Gastroesophageal sphincter (tissue), 4 donors: ENCODE measurements around the gene SHLD2. TPM values are rescaled to one million over a fixed set of nuclear protein-coding genes. Genes with fewer than 3 reads are reported as not detected.
A peak's percentile ranks its signal among the peaks of the same experiment; 100 is the strongest.

Experiments used
- ATAC-seq: fragments of 150-250 bp; one replicate; pipeline ENCODE4 v1.9.1; 2016; ENCODE audit warnings: mild to moderate bottlenecking, moderate library complexity
- H3K27ac ChIP-seq, 4 donors: fragments of 200-600 bp; sonication (generic) in 3 of 4; 1 replicate in 3 of 4; 2 replicates in 1 of 4; pipeline ENCODE4 v1.5.1; 2016 to 2019
- H3K27me3 ChIP-seq: fragments of 200-600 bp; sonication (generic); one replicate; pipeline ENCODE4 v1.5.1; 2019
- H3K36me3 ChIP-seq, 2 donors: fragments of 200-600 bp; sonication (generic); one replicate each; pipeline ENCODE4 v1.5.1; 2019; ENCODE audit warnings: control low read depth in 1 of 2
- H3K4me1 ChIP-seq, 3 donors: fragments of 200-600 bp; sonication (generic); 1 replicate in 2 of 3; 2 replicates in 1 of 3; pipeline ENCODE4 v1.5.1; 2016 to 2019; ENCODE audit warnings: control low read depth in 2 of 3
- H3K4me3 ChIP-seq, 2 donors: fragments of 200-600 bp; sonication (generic); one replicate each; pipeline ENCODE4 v1.5.1; 2019; ENCODE audit warnings: mild to moderate bottlenecking in 1 of 2, moderate library complexity in 1 of 2
- H3K9me3 ChIP-seq, 3 donors: fragments of 200-600 bp; sonication (generic); one replicate each; pipeline ENCODE4 v1.5.1; 2017 to 2019; ENCODE audit warnings: control low read depth in 2 of 3
- EP300 ChIP-seq: sonication (generic); formaldehyde crosslinking; IDR thresholded peaks from one replicate; pipeline ENCODE4 v1.6.1; 2017; ENCODE audit warnings: antibody characterized with exemption, mild to moderate bottlenecking
- POLR2A ChIP-seq, 2 donors: fragments of 450-650 bp; IDR thresholded peaks; one replicate each; pipeline ENCODE4 v1.6.1; 2017; ENCODE audit warnings: antibody characterized with exemption in 2 of 2, mild to moderate bottlenecking in 2 of 2, moderate library complexity in 1 of 2
- POLR2AphosphoS5 ChIP-seq: sonication (generic); formaldehyde crosslinking; IDR thresholded peaks from one replicate; pipeline ENCODE4 v1.6.1; 2017; ENCODE audit warnings: antibody characterized with exemption
- WGBS, 2 donors: methylation state at CpG; one replicate each; pipeline ENCODE4 v1.1.5; 2018; ENCODE audit warnings: low coverage in 1 of 2; 5-methylcytosine and 5-hydroxymethylcytosine counted together
- total RNA-seq, 4 donors: library from RNA; depleted of rRNA; stranded (reverse); fragments of >200 nt; gene quantifications; one replicate each; pipeline ENCODE4 v1.1.0, GENCODE V29; 2016
- TF ChIP-seq, protein P1 (sequence below), 4 experiments: fragments of 200-600 bp in 2 of 4; fragments of 450-650 bp in 2 of 4; sonication (generic) in 1 of 4; IDR thresholded peaks; one replicate each; pipeline ENCODE4 v1.5.1; 2017 to 2019; ENCODE audit warnings: antibody characterized with exemption in 4 of 4, mild to moderate bottlenecking in 2 of 4, moderate library complexity in 2 of 4

Gene SHLD2
- total RNA-seq, 4 donors from 2014 or later, result 21.2 to 31.0 (median 26.6) TPM

DNA sequence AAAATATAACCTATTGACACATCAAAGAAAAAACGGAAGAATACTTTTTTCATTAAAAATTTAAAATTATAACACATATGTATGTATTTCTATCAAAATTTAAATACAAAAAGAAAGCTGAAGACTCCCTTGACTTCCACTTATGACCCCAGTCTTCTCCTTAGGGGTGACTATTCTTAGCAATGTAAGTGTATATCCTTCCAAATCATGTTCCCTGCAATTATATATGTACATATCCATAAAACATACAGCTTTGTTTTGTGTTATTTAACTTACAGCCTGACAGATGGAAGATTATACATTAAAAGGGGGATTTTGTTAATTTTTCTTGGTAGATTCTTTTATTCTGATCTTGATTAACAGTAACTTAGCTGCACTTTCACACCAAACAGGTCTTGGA, 9.5 kb upstream of the SHLD2 start:
- TF ChIP-seq EP300, result no peak
- TF ChIP-seq, protein P1, sequence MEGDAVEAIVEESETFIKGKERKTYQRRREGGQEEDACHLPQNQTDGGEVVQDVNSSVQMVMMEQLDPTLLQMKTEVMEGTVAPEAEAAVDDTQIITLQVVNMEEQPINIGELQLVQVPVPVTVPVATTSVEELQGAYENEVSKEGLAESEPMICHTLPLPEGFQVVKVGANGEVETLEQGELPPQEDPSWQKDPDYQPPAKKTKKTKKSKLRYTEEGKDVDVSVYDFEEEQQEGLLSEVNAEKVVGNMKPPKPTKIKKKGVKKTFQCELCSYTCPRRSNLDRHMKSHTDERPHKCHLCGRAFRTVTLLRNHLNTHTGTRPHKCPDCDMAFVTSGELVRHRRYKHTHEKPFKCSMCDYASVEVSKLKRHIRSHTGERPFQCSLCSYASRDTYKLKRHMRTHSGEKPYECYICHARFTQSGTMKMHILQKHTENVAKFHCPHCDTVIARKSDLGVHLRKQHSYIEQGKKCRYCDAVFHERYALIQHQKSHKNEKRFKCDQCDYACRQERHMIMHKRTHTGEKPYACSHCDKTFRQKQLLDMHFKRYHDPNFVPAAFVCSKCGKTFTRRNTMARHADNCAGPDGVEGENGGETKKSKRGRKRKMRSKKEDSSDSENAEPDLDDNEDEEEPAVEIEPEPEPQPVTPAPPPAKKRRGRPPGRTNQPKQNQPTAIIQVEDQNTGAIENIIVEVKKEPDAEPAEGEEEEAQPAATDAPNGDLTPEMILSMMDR (IDR thresholded peaks at IDR 0.05), result no peak
- no peak for TF ChIP-seq POLR2A (IDR thresholded peaks at IDR 0.05)
- ATAC-seq, result no peak
- H3K36me3 ChIP-seq, result peaks cover 0 to 8% of the 10 kb centered on the region in 2 donors
- H3K4me1 ChIP-seq, result peaks cover 12 to 72% (median 22%) of the 10 kb centered on the region in 3 donors
- H3K4me3 ChIP-seq, result no peak overlapping the region
- no peaks in the 10 kb centered on the region for H3K27me3 ChIP-seq
- H3K27ac ChIP-seq, result no peak overlapping the region
- 73 to 85% methylated on average over 1 of the region's 1 CpG for WGBS, 2 donors
- H3K9me3 ChIP-seq, result no peaks in the 10 kb centered on the region

DNA sequence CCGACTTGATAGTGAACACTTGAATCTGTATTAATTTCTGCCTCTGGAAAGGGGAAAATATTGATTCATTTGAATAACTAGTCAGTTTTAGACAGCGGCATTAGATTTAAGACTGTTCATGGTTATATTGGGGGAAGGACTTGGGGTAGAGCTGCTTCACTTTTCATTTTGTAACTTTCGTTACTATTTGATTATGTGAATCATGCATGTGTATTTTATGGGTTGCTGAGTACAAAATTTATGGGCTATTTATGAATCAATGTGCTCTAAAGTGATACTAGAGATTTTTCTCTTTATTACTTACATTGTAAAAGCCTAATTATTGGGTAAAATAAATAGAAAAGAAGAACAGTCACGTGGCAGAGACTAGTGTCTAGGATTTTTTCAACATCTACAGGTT, 5.3 kb upstream of the SHLD2 start:
- no peak overlapping the region for H3K27ac ChIP-seq
- peaks cover 0 to 8% of the 10 kb centered on the region in 2 donors for H3K36me3 ChIP-seq
- no peaks in the 10 kb centered on the region for H3K9me3 ChIP-seq
- 79 to 82% methylated on average over 4 of the region's 4 CpGs for WGBS, 2 donors
- no peaks in the 10 kb centered on the region for H3K27me3 ChIP-seq
- TF ChIP-seq POLR2AphosphoS5 (no peak), EP300 (no peak), POLR2A (IDR thresholded peaks at IDR 0.05) (no peak)
- TF ChIP-seq, protein P1 (IDR thresholded peaks at IDR 0.05), result no peak
- ATAC-seq, result no peak
- H3K4me1 ChIP-seq, result peaks cover 1 to 71% (median 9%) of the 10 kb centered on the region in 3 donors
- H3K4me3 ChIP-seq, result no peak overlapping the region

DNA sequence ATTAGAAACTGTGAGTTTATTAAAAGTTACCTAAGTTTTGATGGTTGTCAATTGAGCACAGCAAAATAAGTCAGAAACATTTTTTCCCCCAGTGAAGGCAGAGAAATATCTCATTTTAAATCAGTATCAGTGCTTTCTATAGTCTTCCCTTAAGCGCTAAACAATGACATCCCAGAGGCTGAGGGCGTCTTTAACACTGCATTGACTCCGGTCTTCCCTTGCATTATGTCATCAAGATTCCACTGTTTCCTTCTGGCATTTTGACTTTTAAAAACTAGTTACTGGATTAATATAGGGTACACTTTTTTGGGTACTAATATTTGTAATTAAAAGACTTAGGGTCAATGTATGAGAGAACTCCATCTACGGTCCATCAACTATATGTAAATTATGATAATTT, 4.2 kb upstream of the SHLD2 start:
- peaks cover 0 to 8% of the 10 kb centered on the region in 2 donors for H3K36me3 ChIP-seq
- no peak overlapping the region for H3K4me3 ChIP-seq
- WGBS, 2 donors, result 74 to 83% methylated on average over 4 of the region's 4 CpGs
- H3K9me3 ChIP-seq, result no peaks in the 10 kb centered on the region
- H3K27me3 ChIP-seq, result no peaks in the 10 kb centered on the region
- ATAC-seq, result no peak
- H3K4me1 ChIP-seq, result peaks cover 0 to 65% (median 5%) of the 10 kb centered on the region in 3 donors
- TF ChIP-seq POLR2A (IDR thresholded peaks at IDR 0.05), result no peak
- H3K27ac ChIP-seq, result no peak overlapping the region

DNA sequence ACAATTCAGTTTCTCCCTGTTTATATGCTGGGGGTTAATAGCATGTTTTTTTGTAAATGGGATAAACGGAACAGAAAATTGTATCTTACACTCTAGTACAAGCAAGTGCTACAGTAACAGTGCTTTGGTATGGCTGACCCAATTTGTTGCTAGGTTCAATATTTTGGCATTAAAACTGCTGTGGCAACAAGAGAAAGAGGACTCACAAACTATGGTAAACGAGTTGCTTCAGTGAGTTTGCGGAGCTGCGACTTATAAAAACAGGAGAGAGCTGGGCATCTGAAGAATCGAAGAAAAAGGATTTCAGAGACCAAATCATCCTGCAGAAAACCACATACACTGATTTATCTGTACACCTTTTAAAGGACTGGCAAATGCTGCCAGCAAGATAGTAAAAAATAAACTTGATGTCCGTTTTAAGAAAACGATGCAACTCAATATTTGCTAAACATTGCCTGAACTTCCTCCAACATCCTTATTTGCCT, 2.6 kb upstream of the SHLD2 start:
- ATAC-seq, result no peak
- Histone ChIP-seq H3K27ac (peak overlapping the region; percentile 62 to 99 (median 99)), H3K4me3 (peak overlapping the region; percentile 80 to 89), H3K4me1 (peaks cover 0 to 68% (median 5%) of the 10 kb centered on the region in 3 donors), H3K36me3 (peaks cover 0 to 12% of the 10 kb centered on the region in 2 donors), H3K27me3 (no peaks in the 10 kb centered on the region), H3K9me3 (no peaks in the 10 kb centered on the region)
- 3 to 9% methylated on average over 7 of the region's 7 CpGs for WGBS, 2 donors
- TF ChIP-seq, protein P1 (IDR thresholded peaks at IDR 0.05), result no peak
- no peak for TF ChIP-seq POLR2AphosphoS5
- no peak for TF ChIP-seq EP300
- no peak for TF ChIP-seq POLR2A (IDR thresholded peaks at IDR 0.05)

DNA sequence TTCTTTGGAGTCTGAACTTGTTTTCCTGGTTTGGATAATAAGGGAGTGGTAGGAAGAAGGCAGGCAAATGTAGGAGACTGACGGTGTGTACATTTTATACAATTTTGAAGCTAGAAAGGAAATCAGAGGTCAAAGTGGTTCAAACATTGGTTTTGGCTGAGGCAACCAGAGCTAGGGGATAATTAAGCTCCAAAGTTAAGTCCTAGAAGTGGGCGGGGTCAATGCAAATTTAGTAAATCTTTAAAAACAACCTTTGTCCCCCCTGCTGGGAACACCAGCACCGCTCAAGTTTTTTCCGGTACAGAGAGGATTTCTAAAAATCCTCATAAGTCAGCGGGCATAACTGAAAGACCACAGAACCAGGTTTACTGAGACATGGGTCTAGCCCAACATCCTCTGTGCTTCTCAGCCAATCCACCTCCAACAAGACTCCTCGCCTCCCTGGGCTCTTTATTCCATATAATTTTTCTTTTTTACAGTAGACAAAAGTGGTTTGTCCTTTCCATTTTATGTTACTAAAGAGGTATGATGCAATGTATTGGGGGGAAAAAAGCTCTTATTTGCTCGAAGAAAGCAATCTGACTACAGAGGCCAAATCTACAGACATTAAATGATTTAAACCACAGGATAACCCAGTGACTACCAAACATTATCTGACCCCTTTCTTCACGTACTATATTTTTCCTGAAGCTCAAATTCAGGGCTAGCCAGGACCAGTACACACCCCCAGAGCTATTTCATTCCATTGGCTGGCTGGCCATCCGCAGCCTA, 2.0 kb upstream of the SHLD2 start:
- Histone ChIP-seq H3K27ac (peak overlapping the region; percentile 62 to 99 (median 99)), H3K4me3 (peak overlapping the region; percentile 80 to 89), H3K4me1 (peaks cover 0 to 69% (median 5%) of the 10 kb centered on the region in 3 donors), H3K9me3 (no peaks in the 10 kb centered on the region), H3K27me3 (no peaks in the 10 kb centered on the region), H3K36me3 (peaks cover 0 to 18% of the 10 kb centered on the region in 2 donors)
- no peak for TF ChIP-seq EP300
- TF ChIP-seq, protein P1 (IDR thresholded peaks at IDR 0.05), result no peak
- ATAC-seq, result no peak
- WGBS, 2 donors, result 6 to 14% methylated on average over 7 to 9 of the region's 9 CpGs
